Activated CD8-positive, alpha-beta memory T cell treated with anti-CD3 and anti-CD28 coated beads, Interleukin-2, amount 50 U/mL, for 1 hour (primary cell): ENCODE measurements around the gene EPHA2.

Experiments used
- DNase-seq: peaks from one replicate; pipeline ENCODE4 v3.0.0-alpha.2; 2020; ENCODE audit errors: extremely low read depth

Gene EPHA2

GRCh38 chr1:16149702-16150488, 6.0 kb downstream of the EPHA2 start:
- no peak for DNase-seq

DNA sequence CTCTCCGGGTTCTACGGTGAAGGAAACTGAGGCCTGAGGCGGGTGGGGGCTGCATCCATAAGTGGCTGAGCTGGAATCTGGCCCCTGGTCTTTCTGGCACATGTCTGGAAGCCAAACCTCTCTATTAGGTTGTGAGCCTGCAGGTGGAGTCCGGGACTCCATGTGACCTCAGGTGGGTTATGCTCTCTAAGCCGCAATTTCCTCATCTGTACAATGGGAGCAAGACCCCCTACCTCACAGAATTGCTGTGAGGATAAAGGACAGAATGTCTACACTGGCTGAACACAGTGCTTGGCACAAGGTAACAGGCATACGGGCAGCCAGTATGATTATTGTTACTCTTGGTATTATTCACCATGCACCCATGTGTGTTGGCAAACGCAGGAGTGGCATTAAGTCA, 6.7 kb downstream of the EPHA2 start:
- DNase-seq: no peak

GRCh38 chr1:16148329-16149092, 7.4 kb downstream of the EPHA2 start:
- no peak for DNase-seq

DNA sequence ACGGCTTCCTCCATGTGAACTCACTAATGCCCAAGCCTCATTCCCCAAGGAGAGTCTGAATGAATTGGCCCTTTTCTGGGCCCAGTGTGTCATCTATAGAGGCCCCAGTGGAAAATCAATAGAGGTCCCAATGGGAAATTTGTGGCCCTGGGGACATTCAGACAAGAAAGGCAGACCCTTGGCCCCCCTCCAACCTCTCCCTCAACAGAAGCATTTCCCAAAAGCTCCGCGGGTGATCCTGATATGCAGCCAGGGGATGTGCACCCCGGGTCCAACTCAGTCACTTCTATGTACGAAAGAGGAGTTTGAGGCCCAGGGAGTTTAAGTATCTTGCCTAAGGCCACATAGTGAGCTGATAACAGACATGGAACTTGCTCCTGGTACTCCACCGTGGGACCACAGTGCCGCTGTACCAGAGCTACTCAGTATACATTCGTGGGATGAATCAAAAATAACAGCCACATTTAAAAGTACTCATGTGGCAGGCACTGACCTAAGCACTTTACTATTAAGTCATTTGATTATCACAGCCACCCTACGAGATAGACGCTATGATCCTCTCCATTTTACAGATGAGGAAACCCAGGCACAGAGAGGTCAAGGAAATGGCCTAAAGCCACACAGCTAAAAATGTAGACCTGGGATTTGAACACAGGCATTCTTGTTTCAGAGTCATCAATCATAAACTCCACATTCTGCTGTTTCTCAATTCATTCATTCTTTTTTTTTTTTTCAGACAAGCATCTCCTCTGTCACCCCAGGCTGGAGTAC, 8.5 kb downstream of the EPHA2 start:
- no peak for DNase-seq

- DNase-seq: no peak
Observed at GRCh38 chr1:16146279-16147155, 9.4 kb downstream of the EPHA2 start.

DNA sequence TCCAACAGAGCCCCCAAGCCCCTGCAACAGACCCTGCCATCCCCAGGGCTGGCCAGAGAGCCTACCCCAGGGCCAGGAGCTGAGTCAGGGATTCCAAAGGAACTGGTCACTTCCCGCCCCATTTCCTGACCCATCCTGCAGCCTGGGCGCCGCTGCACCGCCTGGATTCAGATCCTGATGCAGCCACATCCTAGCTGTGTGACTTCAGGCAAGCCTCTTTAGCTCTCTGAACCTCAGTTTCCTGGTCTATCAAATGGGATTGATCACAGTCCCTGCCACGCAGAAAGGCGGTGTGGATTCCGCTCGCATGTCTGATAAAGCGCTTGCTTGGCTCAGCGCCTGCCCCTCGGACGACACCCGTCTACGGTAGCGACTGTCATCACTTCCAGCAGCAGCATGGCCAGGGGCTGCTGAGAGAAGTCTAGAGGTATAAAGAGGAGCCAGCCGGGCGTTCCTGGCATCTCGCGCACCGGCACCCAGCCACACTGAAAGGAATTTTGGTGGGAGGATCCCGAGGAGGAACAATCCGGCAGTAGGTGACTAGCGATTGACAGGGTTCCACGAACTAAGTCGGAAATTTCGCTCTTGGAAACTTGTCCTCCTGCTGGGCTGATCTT, 10.1 kb downstream of the EPHA2 start:
- DNase-seq: no peak

DNA sequence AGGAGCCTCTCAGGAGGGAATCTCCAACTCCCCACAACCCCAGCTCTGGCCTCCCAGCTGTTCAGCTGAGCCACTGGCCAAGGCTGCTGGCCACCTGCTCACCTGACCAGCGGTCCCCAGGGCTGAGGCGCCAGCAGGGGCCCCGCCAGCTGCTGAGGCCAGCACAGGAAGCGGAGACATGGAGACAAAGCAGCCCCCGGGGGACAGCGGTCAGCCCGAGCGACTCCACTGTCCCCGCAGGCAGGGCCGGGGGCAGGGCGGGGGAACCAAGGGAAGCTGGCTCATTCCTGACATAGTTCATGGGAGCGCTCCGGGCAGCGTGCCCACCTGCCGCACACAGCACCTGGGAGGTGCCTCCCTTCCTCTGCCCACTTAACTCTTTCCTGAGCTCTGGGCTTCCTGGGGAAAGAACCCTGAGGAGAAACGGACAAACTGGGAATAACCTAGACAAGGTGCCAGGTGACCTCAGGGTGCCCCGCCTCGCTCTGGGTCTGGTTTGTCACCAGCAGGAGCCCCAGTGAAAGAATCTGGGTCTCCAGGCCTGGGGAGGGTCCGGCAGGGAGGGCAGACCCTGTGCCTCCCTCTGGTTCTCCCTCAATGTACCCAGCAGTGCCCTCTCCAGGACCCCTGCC, 10.7 kb downstream of the EPHA2 start:
- no peak for DNase-seq

DNA sequence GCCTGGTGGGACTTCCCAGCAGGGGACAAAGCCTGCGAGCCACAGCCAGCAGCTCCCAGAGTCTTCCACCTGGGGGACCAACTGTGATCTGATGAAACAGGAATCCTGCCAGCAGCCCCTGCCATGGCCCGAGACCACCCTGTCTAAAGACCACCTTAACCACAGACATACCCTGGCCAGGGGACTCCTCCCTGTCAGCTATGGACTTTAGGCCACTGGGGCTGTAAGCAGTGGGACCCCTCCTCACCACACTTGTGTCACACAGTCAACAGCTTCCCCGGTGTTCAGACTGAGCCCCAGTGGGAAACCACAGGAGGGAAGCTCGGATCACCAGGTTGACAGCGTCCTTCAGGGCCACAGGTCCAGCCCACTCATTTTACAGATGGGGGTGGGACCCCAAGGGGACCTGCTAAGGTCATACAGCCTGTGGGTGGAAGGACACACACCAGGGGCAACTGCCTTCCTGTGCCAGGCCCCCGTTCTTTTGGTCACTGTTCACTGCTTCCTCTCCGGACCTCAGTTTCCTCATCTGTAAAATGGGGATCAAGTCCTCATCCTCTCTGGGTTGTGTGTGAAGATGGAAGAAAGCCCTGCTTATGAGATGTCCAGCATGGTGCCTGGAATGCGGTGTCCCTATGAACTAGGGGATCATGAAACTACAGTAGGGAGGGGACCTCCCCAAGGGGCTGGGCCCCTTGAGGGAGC, 11.4 kb downstream of the EPHA2 start:
- DNase-seq: no peak

DNA sequence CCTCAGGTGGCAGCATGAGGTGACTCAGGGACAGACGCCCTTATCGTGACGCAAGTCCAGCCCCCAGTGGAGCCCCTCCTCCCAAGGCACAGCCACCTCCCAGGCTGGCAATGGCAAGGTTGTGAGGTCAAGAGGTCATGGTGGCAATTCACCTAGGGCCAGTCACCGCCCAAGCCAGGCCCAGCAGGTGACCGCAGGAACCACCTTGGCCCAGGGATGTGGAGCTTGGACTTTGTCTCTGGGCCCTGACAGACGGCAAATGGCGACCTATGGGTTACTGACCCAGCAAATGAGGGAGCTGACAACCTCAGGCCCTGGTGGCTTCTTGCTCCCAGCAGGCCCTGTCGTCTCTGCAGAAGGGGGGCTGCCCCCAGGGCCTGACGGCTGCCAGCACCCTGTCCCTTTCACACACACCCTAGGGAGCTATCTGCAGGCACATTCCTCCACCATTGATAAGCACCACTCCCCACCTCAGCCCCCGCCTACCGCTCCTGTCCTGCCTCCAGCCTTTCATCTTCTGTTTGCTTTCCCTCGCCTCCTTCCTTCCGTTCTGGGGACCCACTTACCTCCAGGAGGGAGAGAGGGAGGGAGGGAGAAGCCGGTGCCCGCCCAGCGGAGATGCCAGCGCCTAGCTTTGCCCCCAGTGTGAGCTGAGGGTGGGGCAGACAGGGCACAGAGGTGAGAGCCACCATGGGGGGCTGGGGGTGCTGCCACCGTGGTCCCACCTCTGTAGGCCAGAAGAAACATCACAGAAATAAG, 12.1 kb downstream of the EPHA2 start:
- DNase-seq: no peak

- no peak for DNase-seq
Observed at GRCh38 chr1:16143005-16143565, 12.8 kb downstream of the EPHA2 start.

- DNase-seq: no peak
Observed at GRCh38 chr1:16142383-16142995, 13.4 kb downstream of the EPHA2 start.

DNA sequence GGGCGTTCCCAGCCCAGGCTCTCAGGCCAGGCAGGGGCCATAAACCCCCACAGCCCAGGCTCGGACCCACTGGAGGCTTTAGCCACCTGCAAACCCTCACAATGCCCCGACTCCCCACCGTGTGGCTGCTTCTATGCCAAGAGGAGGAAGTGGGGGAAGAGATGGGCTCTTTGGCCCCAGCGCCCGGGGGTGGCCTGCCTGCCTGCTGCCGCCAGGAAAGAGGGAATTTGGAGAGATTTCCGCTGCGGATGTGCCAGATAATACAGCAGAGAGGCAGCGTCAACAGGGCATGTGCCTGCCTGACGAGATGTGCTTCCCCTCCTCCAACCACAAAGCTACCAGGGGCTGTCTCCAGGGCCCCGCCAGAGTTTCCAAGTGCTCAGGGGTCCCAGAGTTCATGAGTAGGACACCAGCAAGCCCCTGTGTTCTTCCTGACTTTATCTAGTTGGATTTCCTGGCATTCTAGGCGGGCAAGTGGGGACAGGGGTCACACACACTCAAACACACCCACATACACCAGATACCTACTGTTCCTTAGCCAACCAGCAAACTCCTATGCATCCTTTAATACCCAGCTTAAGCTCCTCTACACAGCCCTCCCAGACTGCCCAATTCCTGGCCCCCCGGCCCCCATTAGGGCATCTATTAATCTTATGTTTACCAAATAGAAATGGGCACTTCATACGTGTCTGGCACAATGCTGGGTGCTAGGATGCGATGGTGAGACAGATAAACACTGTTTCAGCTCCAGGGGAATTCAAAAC, 14.1 kb downstream of the EPHA2 start:
- DNase-seq: no peak

- DNase-seq: no peak
Observed at GRCh38 chr1:16140068-16140596, 15.7 kb downstream of the EPHA2 start.

DNA sequence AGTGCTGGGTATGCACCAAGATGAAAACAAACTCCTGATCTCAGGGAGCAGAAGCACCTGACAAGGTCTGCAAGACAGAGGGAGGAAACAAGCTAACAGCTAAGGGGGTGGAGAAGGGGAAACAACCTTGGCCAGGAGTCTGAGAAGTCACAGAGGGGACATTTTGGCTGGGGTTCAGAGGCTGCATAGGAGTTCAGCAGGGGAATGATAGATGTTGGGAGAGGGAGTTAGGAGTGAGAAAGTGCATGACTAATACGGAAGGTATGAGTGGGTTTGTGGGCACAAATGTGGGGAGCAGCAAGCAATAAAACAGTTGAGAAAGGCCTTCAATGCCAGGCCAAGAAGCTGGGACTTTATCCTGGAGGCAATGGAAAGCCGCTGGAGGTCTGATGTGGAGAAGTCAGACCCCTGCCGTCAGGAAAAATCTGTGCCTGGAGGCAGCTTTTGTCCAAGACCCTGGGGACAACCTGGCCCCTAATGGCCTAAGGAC, 16.4 kb downstream of the EPHA2 start:
- DNase-seq: no peak

DNA sequence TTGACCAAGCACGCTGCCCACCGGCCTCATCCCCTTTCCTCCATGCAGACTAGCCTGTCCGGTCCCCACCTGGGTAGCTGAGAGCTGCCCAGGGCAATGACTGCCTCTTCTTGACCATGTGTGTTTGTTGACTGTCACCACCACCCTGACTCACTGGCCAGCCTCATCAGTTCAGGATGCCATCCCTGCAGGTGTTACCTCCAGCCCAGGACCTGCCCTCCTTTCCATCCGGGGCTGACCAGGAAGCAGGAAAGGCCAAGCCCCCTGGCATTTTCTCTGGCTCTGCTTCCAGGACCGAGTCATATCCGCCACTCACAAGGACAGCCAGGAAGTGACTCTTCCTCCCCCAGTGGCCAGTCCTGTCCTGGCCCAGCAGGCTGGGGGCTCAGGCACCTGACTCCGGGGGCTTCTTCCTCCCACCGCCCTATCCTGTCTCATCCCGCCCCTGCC, 17.1 kb downstream of the EPHA2 start:
- DNase-seq: no peak

GRCh38 chr1:16137890-16138467, 17.9 kb downstream of the EPHA2 start:
- no peak for DNase-seq

GRCh38 chr1:16135501-16135900, 20.4 kb downstream of the EPHA2 start:
- no peak for DNase-seq
